ENCODE results near the gene YKT6. TPM values are rescaled to one million over a fixed set of nuclear protein-coding genes. Genes with fewer than 3 reads are reported as not detected.

The YKT6 gene
- total and polyA plus RNA-seq, 2 donors (not counting 3 experiments of a cell fraction or from before 2014, with no cell fraction given): 117 to 120 TPM

- Histone ChIP-seq H2AFZ (ENCODE audit: low read depth, low read length) (no peak overlapping the region), H3K4me2 (ENCODE audit: insufficient read depth, low read length) (no peak overlapping the region), H3K9me1 (replicated peaks; ENCODE audit: control insufficient read depth, extremely low read depth, insufficient read depth, low read length) (no peaks in the 10 kb centered on the region), H3K4me1 (ENCODE audit: control insufficient read depth, extremely low read depth, insufficient read depth, low read length) (no peaks in the 10 kb centered on the region), H3K9me3 (replicated peaks; ENCODE audit: control insufficient read depth, insufficient read depth, low read length) (no peaks in the 10 kb centered on the region), H4K20me1 (replicated peaks; ENCODE audit: control insufficient read depth, extremely low read depth, insufficient read depth, low read length) (no peaks in the 10 kb centered on the region), H3K79me2 (ENCODE audit: control insufficient read depth, insufficient read depth, low read length) (no peaks in the 10 kb centered on the region), H3K27me3 (ENCODE audit: control insufficient read depth in 2 of 2, insufficient read depth in 2 of 2, low read length in 2 of 2) (peaks cover 19 to 27% of the 10 kb centered on the region in 2 experiments), H3K27ac (ENCODE audit: insufficient read depth, low read depth, low read length) (no peak overlapping the region), H3K9ac (replicated peaks; ENCODE audit: extremely low read depth, insufficient read depth, low read length) (no peak overlapping the region), H3K4me3 (replicated peaks in 1 of 3; ENCODE audit: insufficient read depth in 1 of 3, low read depth in 1 of 3, low read length in 3 of 3) (no peak overlapping the region), H3K36me3 (ENCODE audit: control insufficient read depth in 2 of 2, extremely low read depth in 1 of 2, insufficient read depth in 2 of 2, low read length in 2 of 2) (no peaks in the 10 kb centered on the region)
- ChIA-PET CTCF (no interaction called here), POLR2A (no interaction called here)
- DNase-seq (ENCODE audit: low read depth, low spot score) (no peak), FAIRE-seq (no peak)
- dilution Hi-C loops (cut with MboI; ENCODE audit: extremely low pct_ligation_motif_present, low sequenced_read_pairs): no loop called here
- no TSS peak for BruUV-seq (replicated peaks)
- intact Hi-C loops (cut with micrococcal nuclease): no loop called here
- no peak for TF ChIP-seq JUN (IDR thresholded peaks at IDR 0.05; ENCODE audit: borderline replicate concordance, insufficient read depth, insufficient read length, low read depth)
- TF ChIP-seq FOS (IDR thresholded peaks at IDR 0.05; ENCODE audit: borderline replicate concordance, insufficient read depth, low read length): no peak
- TF ChIP-seq POLR2AphosphoS5 (IDR thresholded peaks at IDR 0.05; ENCODE audit: insufficient read depth, low read depth, low read length): no peak
Observed at GRCh38 chr7:44162179-44162578, 38.6 kb upstream of the YKT6 start.

- H3K27ac ChIP-seq (ENCODE audit: insufficient read depth, low read depth, low read length): no peak overlapping the region
- intact Hi-C loops (cut with micrococcal nuclease) (no loop called here), dilution Hi-C loops (cut with MboI; ENCODE audit: extremely low pct_ligation_motif_present, low sequenced_read_pairs) (no loop called here)
- H3K36me3 ChIP-seq (ENCODE audit: control insufficient read depth in 2 of 2, extremely low read depth in 1 of 2, insufficient read depth in 2 of 2, low read length in 2 of 2): no peaks in the 10 kb centered on the region
- no peak overlapping the region for H3K9ac ChIP-seq (replicated peaks; ENCODE audit: extremely low read depth, insufficient read depth, low read length)
- no peak for TF ChIP-seq FOS (IDR thresholded peaks at IDR 0.05; ENCODE audit: borderline replicate concordance, insufficient read depth, low read length)
- TF ChIP-seq GATA2 (IDR thresholded peaks at IDR 0.05; ENCODE audit: insufficient read depth, insufficient read length, low read depth, low read length): no peak
- TF ChIP-seq POLR2A (IDR thresholded peaks at IDR 0.05; ENCODE audit: low read depth, low read length): no peak
- no peak for TF ChIP-seq MAX (IDR thresholded peaks at IDR 0.05; ENCODE audit: insufficient read depth, insufficient read length)
- no peak for TF ChIP-seq POLR2AphosphoS5 (IDR thresholded peaks at IDR 0.05; ENCODE audit: insufficient read depth, low read depth, low read length)
- no peak for TF ChIP-seq MYC (IDR thresholded peaks at IDR 0.05; ENCODE audit: low read depth, low read length)
- no peak for TF ChIP-seq JUN (IDR thresholded peaks at IDR 0.05; ENCODE audit: borderline replicate concordance, insufficient read depth, insufficient read length, low read depth)
- TF ChIP-seq EZH2 (IDR thresholded peaks at IDR 0.05; ENCODE audit: borderline replicate concordance, low read depth, low read length, severe bottlenecking): no peak
- no peak for TF ChIP-seq CTCF (IDR thresholded peaks at IDR 0.05; ENCODE audit: extremely low read depth in 1 of 2, insufficient read depth in 1 of 2, low read depth in 1 of 2, low read length in 2 of 2)
- H2AFZ ChIP-seq (ENCODE audit: low read depth, low read length): no peak overlapping the region
- H3K4me3 ChIP-seq (replicated peaks in 1 of 3; ENCODE audit: insufficient read depth in 1 of 3, low read depth in 1 of 3, low read length in 3 of 3): no peak overlapping the region
- H3K9me1 ChIP-seq (replicated peaks; ENCODE audit: control insufficient read depth, extremely low read depth, insufficient read depth, low read length): no peaks in the 10 kb centered on the region
- ChIA-PET POLR2A (no interaction called here), CTCF (interaction anchor here (0.9 kb wide), 1 partner anchor 12 kb away, joined by 5 read pairs; no protein-coding TSS in a partner anchor)
- no peaks in the 10 kb centered on the region for H4K20me1 ChIP-seq (replicated peaks; ENCODE audit: control insufficient read depth, extremely low read depth, insufficient read depth, low read length)
- H3K9me3 ChIP-seq (replicated peaks; ENCODE audit: control insufficient read depth, insufficient read depth, low read length): no peaks in the 10 kb centered on the region
- no TSS peak for BruUV-seq (replicated peaks)
- H3K4me1 ChIP-seq (ENCODE audit: control insufficient read depth, extremely low read depth, insufficient read depth, low read length): no peaks in the 10 kb centered on the region
- H3K27me3 ChIP-seq (ENCODE audit: control insufficient read depth in 2 of 2, insufficient read depth in 2 of 2, low read length in 2 of 2): peaks cover 19 to 33% of the 10 kb centered on the region in 2 experiments
- FAIRE-seq (no peak), DNase-seq (ENCODE audit: low read depth, low spot score) (no peak)
- H3K4me2 ChIP-seq (ENCODE audit: insufficient read depth, low read length): no peak overlapping the region
- H3K79me2 ChIP-seq (ENCODE audit: control insufficient read depth, insufficient read depth, low read length): no peaks in the 10 kb centered on the region
Observed at GRCh38 chr7:44162785-44163395, 37.9 kb upstream of the YKT6 start.

Data from endothelial cell of umbilical vein (primary cell).